ENCODE measurements around the gene SYDE1. TPM values are rescaled to one million over a fixed set of nuclear protein-coding genes. Genes with fewer than 3 reads are reported as not detected.

The SYDE1 gene
- total and polyA plus RNA-seq, 4 donors: 0.72 to 4.2 (median 3.7) TPM

DNA sequence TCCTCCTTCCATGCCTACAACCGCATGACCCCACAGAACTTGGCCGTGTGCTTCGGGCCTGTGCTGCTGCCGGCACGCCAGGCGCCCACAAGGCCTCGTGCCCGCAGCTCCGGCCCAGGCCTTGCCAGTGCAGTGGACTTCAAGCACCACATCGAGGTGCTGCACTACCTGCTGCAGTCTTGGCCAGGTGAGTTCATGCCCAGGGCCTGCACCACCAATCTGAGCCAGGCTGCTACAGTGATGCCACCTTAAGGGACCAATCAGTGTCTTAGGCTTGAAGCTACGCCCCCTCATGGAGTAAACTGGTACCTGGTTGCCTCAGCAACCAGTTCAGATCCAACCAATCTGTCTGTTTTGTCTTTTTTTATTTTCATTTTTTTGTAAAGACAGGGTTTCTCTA lies 5.2 kb downstream of the SYDE1 start:
- no peak for DNase-seq (ENCODE audit: low spot score)
- TF ChIP-seq NR2F2 (IDR thresholded peaks at IDR 0.05) (no peak), SP1 (IDR thresholded peaks at IDR 0.05) (no peak), FOXA1 (IDR thresholded peaks at IDR 0.05) (no peak), YY1 (IDR thresholded peaks at IDR 0.05) (no peak), FOXA2 (IDR thresholded peaks at IDR 0.05) (no peak), HNF4G (IDR thresholded peaks at IDR 0.05) (no peak), JUND (IDR thresholded peaks at IDR 0.05) (no peak), RXRA (IDR thresholded peaks at IDR 0.05) (no peak), TAF1 (conservative IDR thresholded peaks at IDR 0.05) (no peak)
- TF ChIP-seq, protein P1, sequence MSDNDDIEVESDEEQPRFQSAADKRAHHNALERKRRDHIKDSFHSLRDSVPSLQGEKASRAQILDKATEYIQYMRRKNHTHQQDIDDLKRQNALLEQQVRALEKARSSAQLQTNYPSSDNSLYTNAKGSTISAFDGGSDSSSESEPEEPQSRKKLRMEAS (IDR thresholded peaks at IDR 0.05): no peak
- TF ChIP-seq, protein P2, sequence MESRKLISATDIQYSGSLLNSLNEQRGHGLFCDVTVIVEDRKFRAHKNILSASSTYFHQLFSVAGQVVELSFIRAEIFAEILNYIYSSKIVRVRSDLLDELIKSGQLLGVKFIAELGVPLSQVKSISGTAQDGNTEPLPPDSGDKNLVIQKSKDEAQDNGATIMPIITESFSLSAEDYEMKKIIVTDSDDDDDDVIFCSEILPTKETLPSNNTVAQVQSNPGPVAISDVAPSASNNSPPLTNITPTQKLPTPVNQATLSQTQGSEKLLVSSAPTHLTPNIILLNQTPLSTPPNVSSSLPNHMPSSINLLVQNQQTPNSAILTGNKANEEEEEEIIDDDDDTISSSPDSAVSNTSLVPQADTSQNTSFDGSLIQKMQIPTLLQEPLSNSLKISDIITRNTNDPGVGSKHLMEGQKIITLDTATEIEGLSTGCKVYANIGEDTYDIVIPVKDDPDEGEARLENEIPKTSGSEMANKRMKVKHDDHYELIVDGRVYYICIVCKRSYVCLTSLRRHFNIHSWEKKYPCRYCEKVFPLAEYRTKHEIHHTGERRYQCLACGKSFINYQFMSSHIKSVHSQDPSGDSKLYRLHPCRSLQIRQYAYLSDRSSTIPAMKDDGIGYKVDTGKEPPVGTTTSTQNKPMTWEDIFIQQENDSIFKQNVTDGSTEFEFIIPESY (IDR thresholded peaks at IDR 0.05): no peak
- TF ChIP-seq, protein P3, sequence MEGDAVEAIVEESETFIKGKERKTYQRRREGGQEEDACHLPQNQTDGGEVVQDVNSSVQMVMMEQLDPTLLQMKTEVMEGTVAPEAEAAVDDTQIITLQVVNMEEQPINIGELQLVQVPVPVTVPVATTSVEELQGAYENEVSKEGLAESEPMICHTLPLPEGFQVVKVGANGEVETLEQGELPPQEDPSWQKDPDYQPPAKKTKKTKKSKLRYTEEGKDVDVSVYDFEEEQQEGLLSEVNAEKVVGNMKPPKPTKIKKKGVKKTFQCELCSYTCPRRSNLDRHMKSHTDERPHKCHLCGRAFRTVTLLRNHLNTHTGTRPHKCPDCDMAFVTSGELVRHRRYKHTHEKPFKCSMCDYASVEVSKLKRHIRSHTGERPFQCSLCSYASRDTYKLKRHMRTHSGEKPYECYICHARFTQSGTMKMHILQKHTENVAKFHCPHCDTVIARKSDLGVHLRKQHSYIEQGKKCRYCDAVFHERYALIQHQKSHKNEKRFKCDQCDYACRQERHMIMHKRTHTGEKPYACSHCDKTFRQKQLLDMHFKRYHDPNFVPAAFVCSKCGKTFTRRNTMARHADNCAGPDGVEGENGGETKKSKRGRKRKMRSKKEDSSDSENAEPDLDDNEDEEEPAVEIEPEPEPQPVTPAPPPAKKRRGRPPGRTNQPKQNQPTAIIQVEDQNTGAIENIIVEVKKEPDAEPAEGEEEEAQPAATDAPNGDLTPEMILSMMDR (IDR thresholded peaks at IDR 0.05; ENCODE audit: low read depth, low read length, missing input control): no peak
- TF ChIP-seq, protein P4, sequence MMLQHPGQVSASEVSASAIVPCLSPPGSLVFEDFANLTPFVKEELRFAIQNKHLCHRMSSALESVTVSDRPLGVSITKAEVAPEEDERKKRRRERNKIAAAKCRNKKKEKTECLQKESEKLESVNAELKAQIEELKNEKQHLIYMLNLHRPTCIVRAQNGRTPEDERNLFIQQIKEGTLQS (IDR thresholded peaks at IDR 0.05): no peak
- H3K27ac ChIP-seq (ENCODE audit: low read depth in 1 of 2, low read length in 2 of 2): no peak overlapping the region
- WGBS: 96% methylated on average over 11 of the region's 11 CpGs
- peaks cover 0 to 5% (median 2%) of the 10 kb centered on the region in 4 donors for H3K4me1 ChIP-seq (ENCODE audit: control insufficient read depth in 4 of 4, insufficient read depth in 4 of 4, low read length in 3 of 4)
- no peaks in the 10 kb centered on the region for H3K9me3 ChIP-seq (ENCODE audit: control insufficient read depth in 4 of 4, low read length in 3 of 4)
- no peak overlapping the region for H3K4me3 ChIP-seq (ENCODE audit: low read depth in 1 of 3, low read length in 3 of 3)
- no peaks in the 10 kb centered on the region for H3K27me3 ChIP-seq (ENCODE audit: control insufficient read depth in 4 of 4, insufficient read depth in 4 of 4, low read length in 3 of 4)
- H3K9ac ChIP-seq (ENCODE audit: low read depth in 1 of 2, low read length in 2 of 2): no peak overlapping the region
- peaks cover 9 to 30% (median 15%) of the 10 kb centered on the region in 4 donors for H3K36me3 ChIP-seq (ENCODE audit: control insufficient read depth in 4 of 4, insufficient read depth in 3 of 4, low read depth in 1 of 4, low read length in 3 of 4)

DNA sequence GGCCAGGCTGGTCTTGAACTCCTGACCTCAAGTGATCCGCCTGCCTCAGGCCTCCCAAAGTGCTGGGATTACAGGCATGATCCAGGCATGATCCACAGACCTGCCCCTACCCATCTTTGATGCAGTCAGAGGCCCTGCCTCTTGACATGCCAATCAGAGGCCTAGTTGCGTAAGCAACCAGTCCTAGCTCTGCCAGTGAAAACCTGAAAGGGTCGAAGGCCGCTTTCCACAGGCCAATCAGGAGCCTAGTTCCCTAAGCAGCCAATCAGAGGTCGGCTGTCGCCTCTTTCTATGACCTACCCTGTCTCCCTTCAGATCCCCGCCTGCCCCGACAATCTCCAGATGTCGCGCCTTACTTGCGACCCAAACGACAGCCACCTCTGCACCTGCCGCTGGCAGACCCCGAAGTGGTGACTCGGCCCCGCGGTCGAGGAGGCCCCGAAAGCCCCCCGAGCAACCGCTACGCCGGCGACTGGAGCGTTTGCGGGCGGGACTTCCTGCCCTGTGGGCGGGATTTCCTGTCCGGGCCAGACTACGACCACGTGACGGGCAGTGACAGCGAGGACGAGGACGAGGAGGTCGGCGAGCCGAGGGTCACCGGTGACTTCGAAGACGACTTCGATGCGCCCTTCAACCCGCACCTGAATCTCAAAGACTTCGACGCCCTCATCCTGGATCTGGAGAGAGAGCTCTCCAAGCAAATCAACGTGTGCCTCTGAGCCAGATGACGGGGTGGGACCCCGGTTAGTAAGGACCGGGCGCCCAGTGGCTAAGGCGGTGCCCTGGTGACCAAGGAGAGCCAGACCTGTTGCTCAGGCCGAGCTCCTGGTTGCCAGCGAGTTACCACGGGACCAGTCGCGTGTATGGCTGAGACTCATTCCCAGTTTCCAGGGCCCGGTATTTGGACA lies 6.3 kb downstream of the SYDE1 start:
- Histone ChIP-seq H3K27ac (ENCODE audit: low read depth in 1 of 2, low read length in 2 of 2) (no peak overlapping the region), H3K4me3 (ENCODE audit: low read depth in 1 of 3, low read length in 3 of 3) (no peak overlapping the region), H3K4me1 (ENCODE audit: control insufficient read depth in 4 of 4, insufficient read depth in 4 of 4, low read length in 3 of 4) (peaks cover 0 to 5% (median 2%) of the 10 kb centered on the region in 4 donors), H3K9me3 (ENCODE audit: control insufficient read depth in 4 of 4, low read length in 3 of 4) (no peaks in the 10 kb centered on the region), H3K36me3 (ENCODE audit: control insufficient read depth in 4 of 4, insufficient read depth in 3 of 4, low read depth in 1 of 4, low read length in 3 of 4) (peaks cover 19 to 42% (median 24%) of the 10 kb centered on the region in 4 donors), H3K9ac (ENCODE audit: low read depth in 1 of 2, low read length in 2 of 2) (no peak overlapping the region), H3K27me3 (ENCODE audit: control insufficient read depth in 4 of 4, insufficient read depth in 4 of 4, low read length in 3 of 4) (no peaks in the 10 kb centered on the region)
- TF ChIP-seq SP1 (IDR thresholded peaks at IDR 0.05): no peak
- TF ChIP-seq, protein P3 (IDR thresholded peaks at IDR 0.05; ENCODE audit: low read depth, low read length, missing input control): no peak
- TF ChIP-seq, protein P1 (IDR thresholded peaks at IDR 0.05): no peak
- TF ChIP-seq NR2F2 (IDR thresholded peaks at IDR 0.05): no peak
- TF ChIP-seq, protein P5, sequence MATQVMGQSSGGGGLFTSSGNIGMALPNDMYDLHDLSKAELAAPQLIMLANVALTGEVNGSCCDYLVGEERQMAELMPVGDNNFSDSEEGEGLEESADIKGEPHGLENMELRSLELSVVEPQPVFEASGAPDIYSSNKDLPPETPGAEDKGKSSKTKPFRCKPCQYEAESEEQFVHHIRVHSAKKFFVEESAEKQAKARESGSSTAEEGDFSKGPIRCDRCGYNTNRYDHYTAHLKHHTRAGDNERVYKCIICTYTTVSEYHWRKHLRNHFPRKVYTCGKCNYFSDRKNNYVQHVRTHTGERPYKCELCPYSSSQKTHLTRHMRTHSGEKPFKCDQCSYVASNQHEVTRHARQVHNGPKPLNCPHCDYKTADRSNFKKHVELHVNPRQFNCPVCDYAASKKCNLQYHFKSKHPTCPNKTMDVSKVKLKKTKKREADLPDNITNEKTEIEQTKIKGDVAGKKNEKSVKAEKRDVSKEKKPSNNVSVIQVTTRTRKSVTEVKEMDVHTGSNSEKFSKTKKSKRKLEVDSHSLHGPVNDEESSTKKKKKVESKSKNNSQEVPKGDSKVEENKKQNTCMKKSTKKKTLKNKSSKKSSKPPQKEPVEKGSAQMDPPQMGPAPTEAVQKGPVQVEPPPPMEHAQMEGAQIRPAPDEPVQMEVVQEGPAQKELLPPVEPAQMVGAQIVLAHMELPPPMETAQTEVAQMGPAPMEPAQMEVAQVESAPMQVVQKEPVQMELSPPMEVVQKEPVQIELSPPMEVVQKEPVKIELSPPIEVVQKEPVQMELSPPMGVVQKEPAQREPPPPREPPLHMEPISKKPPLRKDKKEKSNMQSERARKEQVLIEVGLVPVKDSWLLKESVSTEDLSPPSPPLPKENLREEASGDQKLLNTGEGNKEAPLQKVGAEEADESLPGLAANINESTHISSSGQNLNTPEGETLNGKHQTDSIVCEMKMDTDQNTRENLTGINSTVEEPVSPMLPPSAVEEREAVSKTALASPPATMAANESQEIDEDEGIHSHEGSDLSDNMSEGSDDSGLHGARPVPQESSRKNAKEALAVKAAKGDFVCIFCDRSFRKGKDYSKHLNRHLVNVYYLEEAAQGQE (IDR thresholded peaks at IDR 0.05): no peak
- TF ChIP-seq, protein P4 (IDR thresholded peaks at IDR 0.05): no peak
- TF ChIP-seq TAF1 (conservative IDR thresholded peaks at IDR 0.05): no peak
- no peak for TF ChIP-seq GABPA (IDR thresholded peaks at IDR 0.05 in 1 of 2, conservative IDR thresholded peaks at IDR 0.05 in 1 of 2)
- no peak for TF ChIP-seq HNF4A (conservative IDR thresholded peaks at IDR 0.05)
- TF ChIP-seq, protein P2 (IDR thresholded peaks at IDR 0.05): no peak
- 88% methylated on average over 58 of the region's 58 CpGs for WGBS
- no peak for DNase-seq (ENCODE audit: low spot score)
